ENCODE measurements around the gene CHIC1. TPM values are rescaled to one million over a fixed set of nuclear protein-coding genes. Genes with fewer than 3 reads are reported as not detected.
"Not testable (repeated sequence)": the region's sequence is repeated elsewhere in the genome, so short reads cannot be mapped to it uniquely, and the experiment has no call there.

CHIC1 gene
- total and polyA plus RNA-seq, 2 donors (not counting 3 experiments of a cell fraction or from before 2014, with no cell fraction given): 3.0 to 6.1 TPM

- no peaks in the 10 kb centered on the region for H4K20me1 ChIP-seq (replicated peaks; ENCODE audit: control insufficient read depth, extremely low read depth, insufficient read depth, low read length)
- no peak overlapping the region for H3K4me3 ChIP-seq (replicated peaks in 1 of 3; ENCODE audit: insufficient read depth in 1 of 3, low read depth in 1 of 3, low read length in 3 of 3)
- dilution Hi-C loops (cut with MboI; ENCODE audit: extremely low pct_ligation_motif_present, low sequenced_read_pairs): no loop called here
- ChIA-PET POLR2A (no interaction called here), CTCF (no interaction called here)
- no peak overlapping the region for H2AFZ ChIP-seq (ENCODE audit: low read depth, low read length)
- intact Hi-C loops (cut with micrococcal nuclease): no loop called here
- FAIRE-seq: no peak
- no peaks in the 10 kb centered on the region for H3K9me1 ChIP-seq (replicated peaks; ENCODE audit: control insufficient read depth, extremely low read depth, insufficient read depth, low read length)
- H3K36me3 ChIP-seq (ENCODE audit: control insufficient read depth in 2 of 2, extremely low read depth in 1 of 2, insufficient read depth in 2 of 2, low read length in 2 of 2): no peaks in the 10 kb centered on the region
- H3K27me3 ChIP-seq (ENCODE audit: control insufficient read depth in 2 of 2, insufficient read depth in 2 of 2, low read length in 2 of 2): no peaks in the 10 kb centered on the region
- H3K9ac ChIP-seq (replicated peaks; ENCODE audit: extremely low read depth, insufficient read depth, low read length): no peak overlapping the region
- no peaks in the 10 kb centered on the region for H3K79me2 ChIP-seq (ENCODE audit: control insufficient read depth, insufficient read depth, low read length)
- H3K9me3 ChIP-seq (replicated peaks; ENCODE audit: control insufficient read depth, insufficient read depth, low read length): no peaks in the 10 kb centered on the region
- no peak overlapping the region for H3K4me2 ChIP-seq (ENCODE audit: insufficient read depth, low read length)
- no peak for TF ChIP-seq POLR2A (IDR thresholded peaks at IDR 0.05; ENCODE audit: low read depth, low read length)
- TF ChIP-seq POLR2AphosphoS5 (IDR thresholded peaks at IDR 0.05; ENCODE audit: insufficient read depth, low read depth, low read length): no peak
- TF ChIP-seq FOS (IDR thresholded peaks at IDR 0.05; ENCODE audit: borderline replicate concordance, insufficient read depth, low read length): no peak
- no peak for TF ChIP-seq GATA2 (IDR thresholded peaks at IDR 0.05; ENCODE audit: insufficient read depth, insufficient read length, low read depth, low read length)
- no peak for TF ChIP-seq MAX (IDR thresholded peaks at IDR 0.05; ENCODE audit: insufficient read depth, insufficient read length)
- TF ChIP-seq MYC (IDR thresholded peaks at IDR 0.05; ENCODE audit: low read depth, low read length): no peak
- TF ChIP-seq JUN (IDR thresholded peaks at IDR 0.05; ENCODE audit: borderline replicate concordance, insufficient read depth, insufficient read length, low read depth): no peak
- TF ChIP-seq CTCF (IDR thresholded peaks at IDR 0.05; ENCODE audit: extremely low read depth in 1 of 2, insufficient read depth in 1 of 2, low read depth in 1 of 2, low read length in 2 of 2): no peak
- TF ChIP-seq EZH2 (IDR thresholded peaks at IDR 0.05; ENCODE audit: borderline replicate concordance, low read depth, low read length, severe bottlenecking): no peak
- no TSS peak for BruUV-seq (replicated peaks)
- no peaks in the 10 kb centered on the region for H3K4me1 ChIP-seq (ENCODE audit: control insufficient read depth, extremely low read depth, insufficient read depth, low read length)
- DNase-seq (ENCODE audit: low read depth, low spot score): no peak
- H3K27ac ChIP-seq (ENCODE audit: insufficient read depth, low read depth, low read length): no peak overlapping the region
These were observed 84.8 kb downstream of the CHIC1 start for GRCh38 chrX:73647632-73648322.

- dilution Hi-C loops (cut with MboI; ENCODE audit: extremely low pct_ligation_motif_present, low sequenced_read_pairs); BruUV-seq (replicated peaks): not testable (repeated sequence)
These were observed 98.3 kb downstream of the CHIC1 start for GRCh38 chrX:73661322-73661721.

More at GRCh38 chrX:73661322-73661721, 98.3 kb downstream of the CHIC1 start:
- H2AFZ ChIP-seq (ENCODE audit: low read depth, low read length); H3K79me2 ChIP-seq (ENCODE audit: control insufficient read depth, insufficient read depth, low read length); H3K36me3 ChIP-seq (ENCODE audit: control insufficient read depth in 2 of 2, extremely low read depth in 1 of 2, insufficient read depth in 2 of 2, low read length in 2 of 2); H3K9ac ChIP-seq (replicated peaks; ENCODE audit: extremely low read depth, insufficient read depth, low read length); FAIRE-seq; H3K9me1 ChIP-seq (replicated peaks; ENCODE audit: control insufficient read depth, extremely low read depth, insufficient read depth, low read length); H4K20me1 ChIP-seq (replicated peaks; ENCODE audit: control insufficient read depth, extremely low read depth, insufficient read depth, low read length); CTCF ChIA-PET; H3K4me2 ChIP-seq (ENCODE audit: insufficient read depth, low read length); H3K4me1 ChIP-seq (ENCODE audit: control insufficient read depth, extremely low read depth, insufficient read depth, low read length); H3K4me3 ChIP-seq (replicated peaks in 1 of 3; ENCODE audit: insufficient read depth in 1 of 3, low read depth in 1 of 3, low read length in 3 of 3); H3K9me3 ChIP-seq (replicated peaks; ENCODE audit: control insufficient read depth, insufficient read depth, low read length); H3K27ac ChIP-seq (ENCODE audit: insufficient read depth, low read depth, low read length); POLR2A ChIA-PET; H3K27me3 ChIP-seq (ENCODE audit: control insufficient read depth in 2 of 2, insufficient read depth in 2 of 2, low read length in 2 of 2); DNase-seq (ENCODE audit: low read depth, low spot score): not testable (repeated sequence)
- intact Hi-C loops (cut with micrococcal nuclease): loop anchor here (10.0 kb wide), 1 partner anchor 107 kb away; no protein-coding TSS in a partner anchor

Measured in endothelial cell of umbilical vein (primary cell).